A673 (cell line): ENCODE data around the gene TAMALIN. TPM values are rescaled to one million over a fixed set of nuclear protein-coding genes. Genes with fewer than 3 reads are reported as not detected.

Experiments
- BruUV-seq: library from RNA; stranded (reverse); fragments of 400-500 nt; replicated peaks from 2 replicates; lab custom pipeline; 2021; lab: Mats Ljungman, UMichigan
- CTCF ChIA-PET: fragments of 300-600 bp; sonication (Branson Sonifier 250); formaldehyde crosslinking; loops from one replicate; lab custom pipeline; 2022; ENCODE audit warnings: antibody characterized with exemption; lab: Charles Lee
- POLR2A ChIA-PET: fragments of 300-600 bp; sonication (Branson Sonifier 250); formaldehyde crosslinking; loops from one replicate; lab custom pipeline; 2022; ENCODE audit warnings: antibody characterized with exemption; ENCODE audit not compliant: low non-redundant PET; lab: Charles Lee
- DNase-seq: peaks from one replicate; pipeline ENCODE4 v3.0.0-alpha.2; 2015; ENCODE audit warnings: low spot score
- H3K27ac ChIP-seq: fragments of 200-600 bp; sonication (generic); 2 replicates; pipeline ENCODE4 v1.5.1; 2016; ENCODE audit warnings: mixed run types, low read depth, mild to moderate bottlenecking, mixed read lengths, antibody characterized with exemption, low read length; ENCODE audit not compliant: poor library complexity, severe bottlenecking
- H3K27me3 ChIP-seq: fragments of 200-600 bp; sonication (generic); replicated peaks from 2 replicates; pipeline ENCODE4 v1.6.1; 2017; ENCODE audit warnings: mixed run types, low read depth, mild to moderate bottlenecking, mixed read lengths, antibody characterized with exemption, low read length; ENCODE audit not compliant: insufficient read depth, poor library complexity
- H3K36me3 ChIP-seq: fragments of 200-600 bp; sonication (generic); 2 replicates; pipeline ENCODE4 v1.6.1; 2016; ENCODE audit warnings: mixed run types, mild to moderate bottlenecking, mixed read lengths, antibody characterized with exemption, low read length; ENCODE audit not compliant: insufficient read depth, poor library complexity, severe bottlenecking
- H3K4me1 ChIP-seq: fragments of 200-600 bp; sonication (generic); 2 replicates; pipeline ENCODE4 v1.6.1; 2017; ENCODE audit warnings: mixed run types, mild to moderate bottlenecking, mixed read lengths, antibody characterized with exemption, low read length; ENCODE audit not compliant: insufficient read depth, poor library complexity, severe bottlenecking
- H3K4me3 ChIP-seq: fragments of 200-600 bp; sonication (generic); 2 replicates; pipeline ENCODE4 v1.5.1; 2016; ENCODE audit warnings: low read depth, mixed run types, mild to moderate bottlenecking, mixed read lengths, low read length; ENCODE audit not compliant: poor library complexity, severe bottlenecking
- H3K9me3 ChIP-seq: fragments of 200-600 bp; sonication (generic); 2 replicates; pipeline ENCODE4 v1.6.1; 2016; ENCODE audit warnings: mixed run types, low read depth, mild to moderate bottlenecking, mixed read lengths, antibody characterized with exemption, low read length; ENCODE audit not compliant: poor library complexity, severe bottlenecking
- EZH2 ChIP-seq: fragments of 200-600 bp; sonication (generic); IDR thresholded peaks from 2 replicates; pipeline ENCODE4 v1.6.1; 2017; ENCODE audit warnings: borderline replicate concordance, low read depth, mild to moderate bottlenecking, mixed read lengths, antibody characterized with exemption, low read length; ENCODE audit not compliant: poor library complexity, severe bottlenecking
- intact Hi-C: fragments of 100-400 bp; cut with micrococcal nuclease; formaldehyde crosslinking; loops from one replicate; pipeline ENCODE4 v1.10.0; 2022; ENCODE audit not compliant: unreplicated experiment
- total RNA-seq: library from RNA; stranded (reverse); gene quantifications from 2 replicates; pipeline ENCODE4 v1.2.3, GENCODE V29; 2021
- TF ChIP-seq, protein P1 (sequence below): fragments of 300-800, 200-600 bp; sonication (generic); conservative IDR thresholded peaks from 2 replicates; pipeline ENCODE4 v1.5.1; 2017; ENCODE audit warnings: low read depth, mild to moderate bottlenecking, antibody characterized with exemption, low read length, moderate library complexity, mixed read lengths

Gene TAMALIN
- total RNA-seq, 1 experiment from 2014 or later: 4.8 TPM

DNA sequence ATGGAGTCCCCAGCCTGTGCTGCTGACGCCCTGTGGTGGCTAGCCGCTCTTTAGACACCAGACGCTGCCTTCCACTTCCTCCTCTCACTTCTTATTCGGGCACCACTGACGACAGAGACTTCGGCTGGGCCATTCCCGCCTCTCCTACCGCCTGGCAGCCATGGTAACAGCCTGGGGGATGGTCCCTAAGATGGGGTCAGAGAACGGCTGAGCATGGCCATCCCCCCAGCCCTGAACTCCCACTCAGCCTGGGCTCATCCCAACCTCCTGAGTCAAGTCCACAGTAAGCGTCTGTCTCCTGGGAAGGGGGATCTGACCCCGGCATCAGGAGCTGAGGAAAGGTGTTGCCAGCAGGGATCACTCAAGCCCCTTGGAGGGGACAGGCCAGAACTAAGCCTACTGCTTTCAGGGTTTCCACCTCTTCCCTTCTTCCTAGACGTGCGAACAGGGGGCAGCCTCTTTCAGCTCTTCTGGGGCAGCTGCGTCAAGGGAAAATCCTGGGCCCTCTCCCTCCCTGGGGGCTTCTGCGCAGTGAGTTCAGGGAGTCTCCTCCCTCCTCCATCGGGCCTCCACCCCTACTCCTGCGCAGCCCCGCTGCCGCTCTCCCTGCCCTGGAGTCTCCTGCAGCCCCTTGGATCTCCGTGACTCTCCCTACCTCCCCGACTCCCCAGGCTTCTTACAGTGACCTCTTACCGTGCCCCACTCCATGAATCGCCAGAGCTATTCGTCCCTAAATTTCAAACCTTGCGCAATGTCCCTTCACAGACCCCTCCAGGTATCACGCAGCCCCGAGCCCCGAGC is 643 bp upstream of the TAMALIN start:
- CTCF ChIA-PET: interaction anchor here (1.2 to 2.0 kb wide), 4 partner anchors 13 to 116 kb away, joined by 3 to 11 read pairs (median 7); no protein-coding TSS in a partner anchor
- no TSS peak for BruUV-seq
- no peaks in the 10 kb centered on the region for H3K9me3 ChIP-seq
- H3K4me1 ChIP-seq: peaks cover 22% of the 10 kb centered on the region
- no peak for DNase-seq
- no peak for TF ChIP-seq EZH2
- TF ChIP-seq, protein P1, sequence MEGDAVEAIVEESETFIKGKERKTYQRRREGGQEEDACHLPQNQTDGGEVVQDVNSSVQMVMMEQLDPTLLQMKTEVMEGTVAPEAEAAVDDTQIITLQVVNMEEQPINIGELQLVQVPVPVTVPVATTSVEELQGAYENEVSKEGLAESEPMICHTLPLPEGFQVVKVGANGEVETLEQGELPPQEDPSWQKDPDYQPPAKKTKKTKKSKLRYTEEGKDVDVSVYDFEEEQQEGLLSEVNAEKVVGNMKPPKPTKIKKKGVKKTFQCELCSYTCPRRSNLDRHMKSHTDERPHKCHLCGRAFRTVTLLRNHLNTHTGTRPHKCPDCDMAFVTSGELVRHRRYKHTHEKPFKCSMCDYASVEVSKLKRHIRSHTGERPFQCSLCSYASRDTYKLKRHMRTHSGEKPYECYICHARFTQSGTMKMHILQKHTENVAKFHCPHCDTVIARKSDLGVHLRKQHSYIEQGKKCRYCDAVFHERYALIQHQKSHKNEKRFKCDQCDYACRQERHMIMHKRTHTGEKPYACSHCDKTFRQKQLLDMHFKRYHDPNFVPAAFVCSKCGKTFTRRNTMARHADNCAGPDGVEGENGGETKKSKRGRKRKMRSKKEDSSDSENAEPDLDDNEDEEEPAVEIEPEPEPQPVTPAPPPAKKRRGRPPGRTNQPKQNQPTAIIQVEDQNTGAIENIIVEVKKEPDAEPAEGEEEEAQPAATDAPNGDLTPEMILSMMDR: no peak
- no peak overlapping the region for H3K27ac ChIP-seq
- intact Hi-C loops: loop anchor here (1.0 to 5.0 kb wide), 2 partner anchors 17 to 116 kb away; no protein-coding TSS in a partner anchor
- peak overlapping the region; percentile 80 for H3K4me3 ChIP-seq
- POLR2A ChIA-PET: interaction anchor here (0.5 to 0.6 kb wide), 3 partner anchors 16 to 1956 kb away, joined by 4 to 7 read pairs (median 5); no protein-coding TSS in a partner anchor
- no peaks in the 10 kb centered on the region for H3K27me3 ChIP-seq
- no peaks in the 10 kb centered on the region for H3K36me3 ChIP-seq

DNA sequence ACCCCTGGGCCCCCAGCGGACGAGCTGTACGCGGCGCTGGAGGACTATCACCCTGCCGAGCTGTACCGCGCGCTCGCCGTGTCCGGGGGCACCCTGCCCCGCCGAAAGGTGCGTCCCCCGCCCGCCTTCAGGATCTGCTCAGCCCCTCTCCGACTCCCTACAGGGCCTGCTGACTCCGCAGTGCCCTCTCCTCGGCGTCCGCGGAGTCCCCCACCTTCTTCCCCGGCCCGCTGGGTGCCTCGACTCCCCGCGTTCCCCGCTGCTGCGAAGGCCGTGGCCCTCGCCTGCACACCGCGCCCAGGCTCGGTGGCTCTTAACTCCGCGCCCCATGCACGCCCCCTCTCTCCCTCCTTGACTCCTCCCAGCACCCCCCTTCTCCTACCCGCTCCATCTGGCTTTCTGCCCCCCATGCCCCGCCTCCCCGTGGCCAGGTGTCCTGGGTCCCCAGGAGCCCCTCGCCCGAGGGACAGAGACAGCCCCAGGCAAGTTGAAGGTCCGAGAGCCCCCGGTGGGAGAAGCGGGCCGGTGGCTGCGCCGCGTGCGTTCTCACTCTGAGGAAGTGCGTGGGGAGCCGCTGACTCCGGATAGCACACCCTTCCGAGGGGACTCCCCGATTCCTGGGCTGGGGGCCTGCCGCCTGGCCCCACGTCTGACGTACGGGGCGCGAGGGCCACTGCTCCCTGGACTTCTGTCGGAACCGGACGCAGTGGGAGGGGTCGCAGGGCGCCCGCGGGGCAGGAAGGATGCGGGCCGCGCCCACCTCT is 594 bp downstream of the TAMALIN start:
- no TSS peak for BruUV-seq
- Histone ChIP-seq H3K4me3 (peak overlapping the region; percentile 80), H3K36me3 (no peaks in the 10 kb centered on the region), H3K27ac (peak overlapping the region; percentile 63), H3K4me1 (peaks cover 26% of the 10 kb centered on the region), H3K9me3 (no peaks in the 10 kb centered on the region), H3K27me3 (no peaks in the 10 kb centered on the region)
- ChIA-PET POLR2A (interaction anchor here (0.5 kb wide), 1 partner anchor 1969 kb away, joined by 23 read pairs; no protein-coding TSS in a partner anchor), CTCF (interaction anchor here (1.2 to 2.0 kb wide), 4 partner anchors 14 to 114 kb away, joined by 3 to 11 read pairs (median 7); no protein-coding TSS in a partner anchor)
- TF ChIP-seq, protein P1: no peak
- TF ChIP-seq EZH2: no peak
- peak; percentile 34 for DNase-seq
- intact Hi-C loops: loop anchor here (5.0 kb wide), 1 partner anchor 115 kb away; no protein-coding TSS in a partner anchor

DNA sequence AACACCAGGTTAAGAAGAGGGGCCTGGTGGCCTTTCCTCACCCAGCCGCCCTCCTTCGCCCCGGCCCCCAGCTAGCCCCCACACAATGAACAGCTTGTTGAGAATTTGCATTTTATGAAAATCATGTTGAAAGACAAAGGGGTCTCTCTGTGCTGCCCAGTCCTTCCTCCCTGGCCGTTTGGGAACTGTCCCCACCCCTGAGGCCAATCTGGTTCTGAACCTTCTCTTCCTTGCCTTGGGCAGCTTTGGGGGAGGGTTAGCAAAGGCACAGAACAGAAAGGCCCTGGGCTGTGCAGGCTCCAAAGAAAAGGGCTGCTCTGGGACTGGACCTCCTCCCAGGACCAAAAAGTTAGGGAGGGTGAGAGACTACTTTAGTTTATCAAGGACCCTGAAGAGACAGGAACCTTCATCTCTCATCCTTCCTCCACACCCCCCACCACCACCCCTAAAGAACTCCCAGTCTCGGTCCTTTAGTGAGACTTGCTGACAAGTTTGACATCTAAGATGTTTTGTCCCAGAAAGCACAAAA is 1.3 kb downstream of the TAMALIN start:
- POLR2A ChIA-PET: no interaction called here
- no peak overlapping the region for H3K27ac ChIP-seq
- DNase-seq: no peak
- H3K27me3 ChIP-seq: no peaks in the 10 kb centered on the region
- H3K4me1 ChIP-seq: peaks cover 26% of the 10 kb centered on the region
- no TSS peak for BruUV-seq
- no peak for TF ChIP-seq EZH2
- TF ChIP-seq, protein P1: no peak
- CTCF ChIA-PET: interaction anchor here (0.6 kb wide), 1 partner anchor 56 kb away, joined by 3 read pairs; no protein-coding TSS in a partner anchor
- peak overlapping the region; percentile 80 for H3K4me3 ChIP-seq
- intact Hi-C loops: loop anchor here (5.0 kb wide), 1 partner anchor 114 kb away; no protein-coding TSS in a partner anchor
- H3K9me3 ChIP-seq: no peaks in the 10 kb centered on the region
- no peaks in the 10 kb centered on the region for H3K36me3 ChIP-seq
